ENCODE results near the gene KCNQ5. TPM values are rescaled to one million over a fixed set of nuclear protein-coding genes. Genes with fewer than 3 reads are reported as not detected.

The KCNQ5 gene
- total RNA-seq, 4 donors from 2014 or later: 0.96 to 3.4 (median 1.5) TPM

DNA sequence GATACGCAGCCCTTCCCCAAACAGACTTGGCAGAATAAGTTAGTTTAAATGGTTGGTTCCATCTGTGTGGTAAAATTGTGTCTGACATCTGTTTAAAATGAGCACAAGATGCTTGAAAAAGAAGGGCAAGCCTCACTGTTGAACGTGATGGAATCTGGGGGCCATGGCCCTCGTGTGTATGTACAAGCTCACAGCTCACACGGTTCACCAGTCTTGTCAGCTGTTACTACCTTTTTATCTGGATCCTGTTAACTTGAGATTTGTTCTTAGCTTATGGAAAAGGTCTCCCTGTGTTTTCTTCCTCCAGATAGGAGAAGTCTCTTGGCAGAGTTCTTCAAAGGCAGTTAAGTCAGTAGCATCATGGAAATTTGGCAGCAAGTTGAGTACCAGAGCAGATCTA, 332.9 kb downstream of the KCNQ5 start:
- Histone ChIP-seq H3K27ac (peak overlapping the region in 3 of 4 donors; percentile 52 to 64 (median 55)), H3K36me3 (no peaks in the 10 kb centered on the region), H3K4me3 (no peak overlapping the region), H3K27me3 (no peaks in the 10 kb centered on the region), H3K4me1 (peaks cover 0 to 46% (median 8%) of the 10 kb centered on the region in 3 donors), H3K9me3 (no peaks in the 10 kb centered on the region)
- ATAC-seq: no peak
- TF ChIP-seq EP300 (IDR thresholded peaks at IDR 0.05) (no peak), POLR2AphosphoS5 (IDR thresholded peaks at IDR 0.05) (no peak), POLR2A (IDR thresholded peaks at IDR 0.05) (no peak), CTCF (IDR thresholded peaks at IDR 0.05) (no peak)
- 23 to 26% methylated on average over 3 to 4 of the region's 4 CpGs for WGBS, 2 donors (ENCODE audit: low coverage in 1 of 2)

- Histone ChIP-seq H3K27ac (no peak overlapping the region), H3K9me3 (no peaks in the 10 kb centered on the region), H3K27me3 (no peaks in the 10 kb centered on the region), H3K4me3 (no peak overlapping the region), H3K36me3 (no peaks in the 10 kb centered on the region), H3K4me1 (peaks cover 0 to 40% (median 6%) of the 10 kb centered on the region in 3 donors)
- no peak for ATAC-seq
- TF ChIP-seq POLR2A (IDR thresholded peaks at IDR 0.05) (no peak), CTCF (IDR thresholded peaks at IDR 0.05) (no peak), POLR2AphosphoS5 (IDR thresholded peaks at IDR 0.05) (no peak), EP300 (IDR thresholded peaks at IDR 0.05) (no peak)
- 41 to 71% methylated on average over 1 to 2 of the region's 2 CpGs for WGBS, 2 donors (ENCODE audit: low coverage in 1 of 2)
Observed at GRCh38 chr6:72955666-72956065, 333.8 kb downstream of the KCNQ5 start.

DNA sequence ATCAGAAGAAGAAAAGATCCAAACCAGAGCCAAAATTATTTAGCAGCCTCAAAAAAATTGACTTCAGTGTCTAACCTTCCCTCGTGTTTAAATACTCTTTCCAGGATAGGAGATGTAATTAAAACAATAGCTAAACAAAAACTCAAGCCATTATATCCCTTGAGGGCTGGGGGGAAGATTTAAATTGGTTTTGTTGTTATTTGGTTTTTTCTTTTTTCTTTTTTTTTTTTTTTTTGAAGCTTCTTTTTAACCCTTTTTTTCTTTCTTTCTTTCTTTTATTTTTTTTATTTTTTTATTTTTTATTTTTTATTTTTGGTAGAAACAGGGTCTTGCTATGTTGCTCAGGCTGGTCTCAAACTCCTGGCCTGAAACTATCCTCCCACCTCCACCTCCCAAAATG, 334.4 kb downstream of the KCNQ5 start:
- Histone ChIP-seq H3K9me3 (no peaks in the 10 kb centered on the region), H3K27me3 (no peaks in the 10 kb centered on the region), H3K4me1 (peaks cover 0 to 37% (median 6%) of the 10 kb centered on the region in 3 donors), H3K27ac (no peak overlapping the region), H3K36me3 (no peaks in the 10 kb centered on the region), H3K4me3 (no peak overlapping the region)
- WGBS, 2 donors (ENCODE audit: low coverage in 1 of 2): 22 to 23% methylated on average over 1 of the region's 1 CpG
- ATAC-seq: no peak
- TF ChIP-seq CTCF (IDR thresholded peaks at IDR 0.05): no peak
- no peak for TF ChIP-seq EP300 (IDR thresholded peaks at IDR 0.05)
- TF ChIP-seq POLR2A (IDR thresholded peaks at IDR 0.05): no peak
- TF ChIP-seq POLR2AphosphoS5 (IDR thresholded peaks at IDR 0.05): no peak

DNA sequence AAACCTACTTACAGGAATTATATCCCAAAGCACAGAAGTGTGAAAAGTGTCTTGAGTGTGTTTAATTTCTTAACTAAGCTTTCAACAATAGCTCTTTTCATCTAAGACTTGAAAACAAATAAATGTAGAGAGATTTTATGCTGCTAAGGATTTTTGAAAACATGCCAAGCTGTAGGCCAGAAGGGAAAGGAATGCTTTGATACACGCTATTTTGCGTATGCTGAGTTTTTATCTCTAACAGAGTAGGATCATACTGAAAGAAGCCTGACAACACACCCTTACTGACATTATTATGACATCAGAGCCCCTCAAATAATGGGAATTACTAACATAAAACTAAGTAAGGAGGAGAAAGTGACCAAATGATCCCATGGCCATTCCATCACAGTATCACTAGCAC, 338.0 kb downstream of the KCNQ5 start:
- Histone ChIP-seq H3K36me3 (no peaks in the 10 kb centered on the region), H3K4me3 (no peak overlapping the region), H3K9me3 (no peaks in the 10 kb centered on the region), H3K27ac (no peak overlapping the region), H3K27me3 (no peaks in the 10 kb centered on the region), H3K4me1 (peaks cover 0 to 19% (median 0%) of the 10 kb centered on the region in 3 donors)
- TF ChIP-seq EP300 (IDR thresholded peaks at IDR 0.05) (no peak), POLR2AphosphoS5 (IDR thresholded peaks at IDR 0.05) (no peak), CTCF (IDR thresholded peaks at IDR 0.05) (no peak), POLR2A (IDR thresholded peaks at IDR 0.05) (no peak)
- 60 to 70% methylated on average over 2 of the region's 2 CpGs for WGBS, 2 donors (ENCODE audit: low coverage in 1 of 2)
- no peak for ATAC-seq

DNA sequence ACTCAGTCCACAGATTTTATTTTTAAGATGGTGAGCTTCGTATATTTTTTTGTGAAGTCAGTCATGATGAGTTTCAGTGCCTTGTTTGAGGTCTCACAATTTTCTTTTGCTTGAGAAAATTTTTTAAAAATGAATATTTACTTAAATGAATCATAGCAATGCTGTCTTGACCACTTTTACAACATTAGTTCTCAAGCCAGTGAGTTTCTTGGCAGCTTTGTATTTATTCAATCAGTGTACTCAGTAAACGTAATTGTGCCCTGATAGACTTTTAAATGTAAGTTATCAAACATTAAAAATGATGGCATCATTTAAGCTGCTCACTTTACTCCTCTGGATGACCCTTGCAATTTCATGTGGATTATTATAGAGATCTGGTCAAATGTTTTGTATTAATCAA, 342.1 kb downstream of the KCNQ5 start:
- no peak for ATAC-seq
- H3K27ac ChIP-seq: no peak overlapping the region
- H3K4me3 ChIP-seq: no peak overlapping the region
- 57 to 66% methylated on average over 2 of the region's 2 CpGs for WGBS, 2 donors (ENCODE audit: low coverage in 1 of 2)
- H3K36me3 ChIP-seq: no peaks in the 10 kb centered on the region
- no peaks in the 10 kb centered on the region for H3K27me3 ChIP-seq
- TF ChIP-seq EP300 (IDR thresholded peaks at IDR 0.05) (no peak), POLR2AphosphoS5 (IDR thresholded peaks at IDR 0.05) (no peak), CTCF (IDR thresholded peaks at IDR 0.05) (no peak), POLR2A (IDR thresholded peaks at IDR 0.05) (no peak)
- no peaks in the 10 kb centered on the region for H3K9me3 ChIP-seq
- H3K4me1 ChIP-seq: peaks cover 0 to 3% (median 0%) of the 10 kb centered on the region in 3 donors
